Effector CD4-positive, alpha-beta T cell (primary cell): ENCODE results near the gene SLC7A7.
A peak's percentile ranks its signal among the peaks of the same experiment; 100 is the strongest.
"Not testable (repeated sequence)": the region's sequence is repeated elsewhere in the genome, so short reads cannot be mapped to it uniquely, and the experiment has no call there.

Source experiments
- DNase-seq: peaks from one replicate; pipeline ENCODE4 v3.0.0-alpha.2; 2020
- total RNA-seq: gene quantifications from one replicate; lab custom pipeline; 2026; lab: John Stamatoyannopoulos, UW

SLC7A7 gene
- total RNA-seq = 0.75 reads per million

DNA sequence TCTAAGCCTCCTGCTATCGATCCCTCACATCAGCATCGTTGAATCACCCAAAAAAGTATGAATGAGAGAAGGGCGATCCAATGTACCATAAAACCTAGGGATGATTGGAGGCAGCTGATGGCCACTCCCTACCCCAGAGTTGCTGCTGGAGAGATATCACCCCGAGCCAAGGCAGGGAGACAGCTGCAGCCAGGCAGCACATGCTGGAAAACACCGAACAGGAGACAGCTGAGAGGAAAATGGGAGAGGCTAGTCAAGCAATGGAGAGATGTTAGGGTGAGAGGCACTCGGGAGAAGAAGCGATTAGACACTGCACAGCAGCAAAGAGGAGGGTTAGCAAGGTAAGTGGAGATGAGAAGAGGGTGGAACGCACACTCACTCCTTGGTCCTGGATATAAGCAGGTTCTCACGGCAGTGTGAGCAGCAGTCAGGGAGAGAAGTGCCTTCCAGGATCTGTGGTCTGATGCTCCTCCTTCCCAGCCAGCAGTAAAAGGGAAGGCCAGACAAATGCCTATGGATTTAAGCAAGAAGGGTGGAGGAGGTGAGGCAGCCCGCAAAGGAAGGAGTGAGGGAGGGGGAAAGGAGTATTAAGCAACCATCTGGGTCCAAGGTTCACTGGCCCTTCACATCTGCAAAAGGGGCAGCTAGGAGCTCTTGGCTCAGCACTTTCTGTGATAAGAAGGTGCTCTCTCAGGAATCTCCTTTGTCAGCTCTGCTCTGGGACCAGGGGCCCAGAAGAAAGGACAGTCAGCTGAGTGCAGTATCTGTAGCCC lies at the start of gene SLC7A7:
Gene SLC7A7 (minus strand): TSS at position 495 of the 773 bp plus-strand sequence. CDS start 2,037 bp downstream, outside the sequence.
- DNase-seq = no peak

DNA sequence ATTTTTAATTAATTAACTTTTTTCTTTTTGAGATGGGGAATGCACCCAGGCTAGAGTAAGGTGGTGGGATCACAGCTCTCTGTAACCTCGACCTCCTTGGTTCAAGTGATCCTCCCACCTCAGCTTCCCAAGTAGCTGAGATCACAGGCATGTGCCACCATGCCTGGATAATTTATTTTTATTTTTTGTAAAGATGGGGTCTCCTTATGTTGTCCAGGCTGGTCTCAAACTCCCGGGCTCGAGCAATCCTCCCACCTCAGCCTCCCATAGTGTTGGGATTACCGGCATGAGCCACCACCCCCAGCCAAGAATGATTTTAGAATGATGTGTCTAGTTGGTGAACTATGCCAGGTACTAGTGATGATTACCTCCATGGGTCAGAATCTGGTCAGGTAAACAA lies 49.7 kb upstream of the SLC7A7 start:
- DNase-seq = no peak

DNA sequence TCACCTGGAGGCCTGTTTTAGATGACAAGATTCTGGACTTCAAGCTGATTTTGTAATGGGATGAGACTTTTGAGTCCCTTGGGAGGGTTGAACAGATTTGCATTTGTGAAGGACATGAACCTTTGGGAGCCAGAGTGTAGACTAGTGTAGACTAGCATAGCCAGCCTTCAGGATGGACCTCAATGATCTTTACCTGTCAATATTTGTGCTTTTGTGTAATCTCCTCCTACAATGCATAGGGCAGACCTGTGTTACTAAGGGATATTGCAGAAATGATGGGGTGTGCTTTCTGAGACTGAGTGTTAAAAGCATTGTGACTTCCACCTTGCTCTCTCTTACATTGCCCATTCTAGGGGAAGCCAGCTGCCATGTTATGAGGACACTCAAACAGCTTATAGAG lies 46.4 kb upstream of the SLC7A7 start:
- DNase-seq = no peak

DNA sequence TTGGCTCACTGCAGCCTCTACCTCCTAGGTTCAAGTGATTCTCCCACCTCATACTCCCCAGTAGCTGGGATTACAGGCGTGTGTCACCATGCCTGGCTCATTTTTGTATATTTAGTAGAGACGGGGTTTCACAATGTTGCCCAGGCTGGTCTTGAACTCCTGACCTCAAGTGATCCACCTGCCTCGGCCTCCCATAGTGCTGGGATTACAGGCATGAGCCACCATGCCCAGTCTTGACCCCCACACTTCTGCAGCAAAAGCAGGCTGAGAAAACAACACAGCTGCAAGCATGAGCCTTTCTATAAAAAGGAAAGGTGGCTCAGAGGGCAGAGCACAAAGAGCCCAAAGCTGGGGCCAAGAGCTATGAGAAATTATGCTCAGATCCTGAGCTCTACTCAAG lies 45.1 kb upstream of the SLC7A7 start:
- DNase-seq = not testable (repeated sequence)

DNA sequence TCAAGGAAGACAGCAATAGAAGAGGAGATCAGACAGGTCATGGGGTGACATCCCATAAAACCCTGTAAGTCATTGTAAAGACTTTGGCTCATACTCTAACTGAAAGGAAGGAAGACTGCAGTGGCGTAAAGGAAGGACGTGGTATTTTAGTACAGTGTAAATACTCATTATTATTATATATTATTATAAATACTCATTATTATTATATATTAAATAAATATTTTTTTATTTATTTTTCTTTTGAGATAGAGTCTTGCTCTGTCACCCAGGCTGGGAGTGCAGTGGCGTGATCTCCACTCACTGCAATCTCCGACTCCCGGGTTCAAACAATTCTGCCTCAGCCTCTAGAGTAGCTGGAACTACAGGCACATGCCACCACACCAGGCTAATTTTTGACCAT lies 41.2 kb upstream of the SLC7A7 start:
- DNase-seq = no peak

DNA sequence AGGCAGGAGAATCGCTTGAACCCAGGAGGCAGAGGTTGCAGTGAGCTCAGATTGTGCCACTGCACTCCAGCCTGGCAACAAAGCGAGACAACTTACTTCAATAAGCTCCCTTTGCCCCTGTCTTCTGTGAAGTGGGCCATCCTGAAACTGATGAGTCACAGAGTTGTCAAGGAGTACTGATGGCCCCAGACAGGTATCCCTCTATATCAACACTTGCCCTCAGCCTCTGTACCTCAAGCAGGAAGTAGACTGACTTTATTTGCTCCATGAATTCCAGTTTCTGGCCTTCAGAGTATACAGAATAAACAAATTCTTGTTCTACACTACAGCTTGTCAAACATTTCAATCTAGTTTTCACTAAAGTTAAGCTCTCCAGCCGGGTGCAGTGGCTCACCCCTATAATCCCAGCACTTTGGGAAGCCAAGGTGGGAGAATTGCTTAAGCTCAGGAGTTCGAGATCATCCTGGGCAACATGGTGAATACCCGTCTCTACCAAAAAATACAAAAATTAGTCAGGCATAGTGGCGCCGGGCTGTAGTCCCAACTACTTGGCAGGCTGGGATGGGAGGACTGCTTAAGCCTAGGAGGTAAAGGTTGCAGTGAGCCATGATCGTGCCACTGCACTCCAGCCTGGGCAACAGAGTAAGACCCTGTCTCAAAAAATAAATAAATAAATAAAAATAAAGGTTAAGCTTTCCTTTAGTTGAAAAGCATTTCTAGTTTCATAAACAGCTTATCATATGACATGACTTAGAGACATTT lies 39.9 kb upstream of the SLC7A7 start:
- DNase-seq = no peak

DNA sequence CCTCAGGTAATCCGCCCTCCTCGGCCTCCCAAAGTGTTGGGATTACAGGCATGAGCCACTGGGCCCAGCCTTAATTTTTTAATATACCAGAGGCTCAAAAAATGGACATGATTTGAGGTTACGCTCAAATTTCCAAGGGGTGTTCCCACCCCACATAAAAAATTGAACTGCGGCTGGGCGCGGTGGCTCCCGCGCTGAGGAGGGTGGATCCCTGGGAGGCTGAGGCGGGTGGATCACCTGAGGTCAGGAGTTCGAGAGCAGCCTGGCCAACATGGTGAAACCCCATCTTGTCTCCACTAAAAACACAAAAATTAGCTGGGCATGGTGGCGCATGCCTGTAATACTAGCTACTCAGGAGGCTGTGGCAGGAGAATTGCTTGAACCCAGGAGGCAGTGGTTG lies 39.1 kb upstream of the SLC7A7 start:
- DNase-seq = not testable (repeated sequence)

DNA sequence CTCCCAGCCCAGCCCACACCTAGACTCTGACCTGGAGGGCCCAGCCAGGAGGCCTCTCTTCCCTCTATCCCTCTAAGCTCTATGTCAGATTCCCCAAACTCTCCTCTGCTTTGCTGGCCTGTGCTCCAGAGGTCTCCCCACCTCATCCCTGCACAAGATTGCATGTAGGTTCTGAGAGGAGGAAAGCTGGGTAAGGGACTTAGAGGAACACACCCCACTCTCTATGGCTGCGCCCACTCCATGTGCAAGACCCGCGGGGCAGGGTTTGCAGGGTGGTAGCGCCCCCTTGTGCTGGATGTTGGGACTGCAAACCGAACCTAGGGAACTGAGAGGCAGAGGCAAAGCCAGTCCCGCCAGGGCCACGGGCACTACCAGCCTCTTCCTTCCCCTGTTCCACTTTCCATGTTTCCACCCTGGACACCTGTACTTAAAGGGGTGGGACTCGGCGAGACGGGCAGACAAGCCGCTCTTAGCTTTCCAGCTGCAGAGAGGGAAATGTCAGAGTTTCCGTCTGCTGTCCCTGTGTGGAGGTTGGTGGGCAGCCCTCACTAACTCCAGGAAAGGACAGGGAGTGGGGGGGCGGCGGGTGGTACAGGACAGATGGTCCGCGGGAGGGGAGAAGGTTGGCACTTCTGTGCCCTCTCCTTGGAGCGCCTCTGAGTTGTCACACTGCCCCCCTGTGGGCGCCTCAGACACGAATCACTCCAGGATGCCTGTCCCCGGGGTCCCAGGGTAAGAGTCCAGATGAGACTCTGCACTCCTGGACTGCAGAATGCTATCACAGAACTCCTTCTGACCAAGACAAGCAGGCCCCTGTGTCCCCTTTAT lies 37.9 kb upstream of the SLC7A7 start:
- DNase-seq = peak; percentile 84

DNA sequence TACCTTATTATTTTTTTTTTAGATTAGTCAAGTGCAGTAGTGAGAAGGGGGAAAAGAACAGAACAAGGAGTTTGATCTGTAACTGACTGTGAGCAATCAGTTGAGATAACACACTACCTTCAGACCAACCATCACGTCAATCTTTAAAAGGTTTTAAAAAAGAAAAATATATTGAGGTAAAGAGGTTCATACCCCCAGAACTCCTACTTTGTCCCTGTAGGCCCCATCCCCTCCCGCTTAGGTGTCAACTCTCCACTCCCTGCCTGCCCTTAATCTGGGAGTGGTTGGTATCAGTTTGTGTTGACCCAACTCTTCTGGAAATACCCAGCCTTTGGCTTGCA lies 37.3 kb upstream of the SLC7A7 start:
- no peak for DNase-seq

DNA sequence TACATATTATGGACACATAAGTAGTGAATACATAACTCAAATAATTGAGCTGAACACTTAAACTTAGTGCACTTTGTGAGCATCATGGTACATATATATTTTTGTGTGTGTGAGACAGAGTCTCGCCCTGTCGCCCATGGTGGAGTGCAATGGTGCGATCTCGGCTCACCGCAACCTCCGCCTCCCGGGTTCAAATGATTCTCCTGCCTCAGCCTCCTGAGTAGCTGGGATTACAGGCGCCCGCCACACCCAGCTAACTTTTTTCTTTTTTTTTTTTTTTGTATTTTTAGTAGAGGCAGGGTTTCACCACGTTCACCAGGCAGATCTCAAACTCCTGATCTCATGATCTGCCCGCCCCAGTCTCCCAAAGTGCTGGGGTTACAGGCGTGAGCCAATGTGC lies 36.9 kb upstream of the SLC7A7 start:
- DNase-seq = not testable (repeated sequence)

DNA sequence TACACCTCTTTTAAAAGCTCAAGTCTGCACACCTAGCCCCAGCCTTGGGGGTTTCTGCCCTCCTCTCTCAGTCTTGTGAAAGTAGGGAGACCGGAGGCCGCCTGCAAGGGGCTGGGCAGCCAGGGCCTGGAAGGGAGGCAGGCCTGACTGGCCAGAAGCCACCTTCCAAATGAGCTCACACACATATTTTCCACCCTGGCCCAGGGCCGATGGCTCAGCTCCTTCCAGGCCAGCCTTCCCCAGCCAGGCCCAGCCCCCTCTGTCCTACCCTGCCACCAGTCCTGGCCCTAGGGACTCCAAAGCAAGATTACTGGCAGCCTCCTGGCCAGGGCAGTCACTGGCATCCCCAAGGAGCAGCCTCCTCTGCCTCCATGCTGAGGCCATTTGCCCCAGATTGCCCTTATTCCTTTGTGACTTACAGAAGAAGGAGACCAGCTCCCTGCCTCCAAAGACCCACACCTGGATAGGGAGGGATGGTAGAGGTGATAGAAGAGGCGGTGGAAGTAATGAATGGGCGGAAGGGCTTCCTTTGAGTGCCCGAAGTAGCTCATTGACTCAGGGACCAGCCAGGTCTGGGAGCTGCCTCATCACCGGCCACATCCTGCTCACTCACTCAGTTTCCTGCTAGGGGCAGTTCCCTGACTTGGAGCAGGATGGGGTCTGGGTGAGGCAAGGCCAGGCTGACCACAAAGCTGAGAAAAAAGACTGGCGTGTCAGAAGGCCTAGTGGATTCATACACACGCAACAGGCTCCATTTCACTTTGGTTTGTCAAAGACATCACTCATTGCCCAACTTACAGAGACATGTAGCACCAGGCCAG lies 35.9 kb upstream of the SLC7A7 start:
- DNase-seq = no peak

DNA sequence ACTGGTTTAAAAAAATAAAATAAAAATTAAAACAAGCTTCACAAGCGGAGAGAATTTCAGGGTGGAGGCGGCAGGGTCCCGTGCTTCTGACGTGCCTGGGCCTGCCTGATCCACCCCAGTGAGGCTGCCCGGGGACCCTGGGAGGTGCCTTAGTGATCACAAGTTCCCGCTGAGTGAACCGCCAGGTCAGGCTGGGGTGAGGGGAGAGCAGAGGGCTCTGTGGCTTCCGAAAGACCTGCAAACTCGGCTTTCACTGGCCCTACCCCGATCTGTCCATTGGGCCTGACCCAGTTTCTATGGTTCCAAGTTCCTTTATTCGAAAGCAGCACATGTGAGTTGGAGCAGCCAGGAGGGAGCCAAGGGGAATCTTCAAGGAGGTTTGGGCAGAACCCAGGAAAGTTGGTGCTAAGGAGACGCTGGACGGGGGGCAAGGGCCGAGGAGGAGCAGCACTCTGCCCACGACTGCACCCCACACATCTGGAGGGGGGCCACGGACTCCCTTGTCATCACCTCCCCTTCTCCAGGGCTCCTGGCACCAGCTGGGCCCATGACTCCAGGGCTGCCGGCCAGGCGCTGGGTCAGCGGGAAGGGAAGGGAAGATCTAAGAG lies 34.1 kb upstream of the SLC7A7 start:
- DNase-seq = no peak

DNA sequence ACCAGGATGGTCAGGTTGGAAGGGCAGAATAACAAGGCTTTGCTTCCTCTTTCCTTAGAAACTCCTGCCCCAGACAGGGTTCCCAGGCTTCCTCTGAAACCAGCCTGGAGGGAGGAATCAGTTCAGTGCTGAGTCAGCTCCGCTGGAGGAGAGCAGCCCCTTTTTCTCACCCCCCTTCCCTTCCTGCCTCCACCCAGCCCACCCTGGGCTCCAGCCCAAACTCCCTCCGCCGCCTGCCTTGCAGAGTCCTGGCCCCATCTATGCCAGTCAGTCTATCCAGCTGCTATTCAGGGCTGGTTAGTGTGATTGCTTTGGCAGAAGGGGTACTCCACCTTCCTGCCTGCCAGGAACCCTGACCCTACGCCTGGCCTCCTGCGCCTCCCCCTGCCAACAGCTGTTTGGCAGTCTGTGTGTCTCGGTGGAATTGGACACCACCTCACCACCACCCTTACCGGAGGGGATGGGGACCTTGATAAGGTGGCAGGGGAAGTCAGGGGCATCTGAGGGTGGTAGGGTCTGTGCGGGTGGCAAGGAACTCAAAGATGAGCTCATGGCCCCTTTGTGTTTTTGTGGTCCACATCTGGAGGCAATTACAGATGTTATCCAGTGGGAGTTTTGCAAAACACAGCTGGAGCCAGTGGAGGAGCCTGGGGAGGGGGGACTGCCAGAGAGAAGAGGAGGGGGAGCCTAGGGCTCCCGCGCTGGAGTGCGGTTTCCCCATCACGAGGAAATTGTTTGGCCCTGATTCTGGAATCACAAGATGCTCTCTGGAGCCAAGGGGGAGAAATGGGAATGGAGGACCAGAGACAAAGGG lies 33.3 kb upstream of the SLC7A7 start:
- no peak for DNase-seq

DNA sequence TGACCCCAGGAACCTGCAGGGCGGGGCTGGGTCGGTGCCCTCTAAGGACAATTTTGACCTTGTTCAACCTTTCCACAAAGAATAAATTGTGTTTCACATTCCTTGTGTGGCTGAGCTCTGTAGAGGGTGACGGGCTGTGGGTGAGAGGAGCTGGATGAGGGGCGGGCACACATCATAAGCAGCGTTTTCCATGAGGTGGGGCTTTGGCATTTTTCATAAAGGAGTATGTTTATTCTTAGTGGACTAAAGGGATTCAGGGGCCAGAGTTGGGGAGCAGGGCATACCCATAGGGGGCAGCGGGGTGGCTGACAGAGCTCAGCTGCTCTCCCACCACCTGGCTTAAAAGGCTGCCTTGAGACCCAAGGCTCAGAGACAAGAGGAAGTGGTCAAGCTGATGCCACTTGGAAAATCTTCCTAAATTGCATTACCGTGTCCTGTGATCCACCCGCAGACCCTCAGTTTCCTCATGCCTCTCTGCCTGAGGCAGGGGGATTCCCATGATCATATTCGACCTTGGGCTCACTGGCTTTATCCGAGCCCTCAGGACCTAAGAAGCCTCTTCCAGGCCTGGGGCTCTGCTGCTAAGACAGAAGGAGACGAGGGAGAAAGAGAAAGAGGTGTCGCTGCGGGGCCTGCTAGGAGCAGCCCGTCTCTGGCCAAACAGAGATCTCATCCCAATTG lies 32.6 kb upstream of the SLC7A7 start:
- no peak for DNase-seq

DNA sequence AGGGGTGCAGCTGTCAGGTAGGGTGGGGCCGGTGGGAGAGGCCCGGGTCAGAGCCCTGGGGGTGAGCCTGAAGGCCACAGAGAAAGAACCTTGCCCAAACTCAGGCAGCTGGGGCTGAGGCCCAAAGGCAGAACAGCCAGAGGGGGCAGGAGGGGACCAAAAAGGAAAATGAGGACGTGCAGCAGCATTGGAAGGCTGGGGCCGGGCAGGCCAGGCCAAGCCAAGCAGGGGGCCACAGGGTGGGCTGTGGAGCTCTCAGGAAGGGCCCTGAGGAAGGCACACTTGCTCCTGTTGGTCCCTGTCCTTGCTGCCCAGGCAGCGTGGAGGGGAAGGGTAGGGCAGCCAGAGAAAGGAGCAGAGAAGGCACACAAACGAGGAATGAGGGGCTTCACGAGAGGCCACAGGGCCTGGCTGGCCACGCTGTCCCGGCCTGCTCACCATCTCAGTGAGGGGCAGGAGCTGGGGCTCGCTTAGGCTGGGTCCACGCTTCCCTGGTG lies 31.6 kb upstream of the SLC7A7 start:
- no peak for DNase-seq

DNA sequence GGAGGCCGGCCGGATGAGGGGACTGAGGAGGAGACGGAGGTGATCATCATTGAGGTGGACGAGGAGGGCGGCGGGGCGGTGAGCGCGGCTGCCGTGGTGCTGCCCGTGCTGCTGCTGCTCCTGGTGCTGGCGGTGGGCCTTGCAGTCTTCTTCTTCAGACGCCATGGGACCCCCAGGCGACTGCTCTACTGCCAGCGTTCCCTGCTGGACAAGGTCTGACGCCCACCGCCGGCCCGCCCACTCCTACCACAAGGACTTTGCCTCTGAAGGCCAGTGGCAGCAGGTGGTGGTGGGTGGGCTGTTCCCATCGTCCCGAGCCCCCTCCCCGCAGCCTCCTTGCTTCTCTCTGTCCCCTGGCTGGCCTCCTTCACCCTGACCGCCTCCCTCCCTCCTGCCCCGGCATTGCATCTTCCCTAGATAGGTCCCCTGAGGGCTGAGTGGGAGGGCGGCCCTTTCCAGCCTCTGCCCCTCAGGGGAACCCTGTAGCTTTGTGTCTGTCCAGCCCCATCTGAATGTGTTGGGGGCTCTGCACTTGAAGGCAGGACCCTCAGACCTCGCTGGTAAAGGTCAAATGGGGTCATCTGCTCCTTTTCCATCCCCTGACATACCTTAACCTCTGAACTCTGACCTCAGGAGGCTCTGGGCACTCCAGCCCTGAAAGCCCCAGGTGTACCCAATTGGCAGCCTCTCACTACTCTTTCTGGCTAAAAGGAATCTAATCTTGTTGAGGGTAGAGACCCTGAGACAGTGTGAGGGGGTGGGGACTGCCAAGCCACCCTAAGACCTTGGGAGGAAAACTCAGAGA lies 30.8 kb upstream of the SLC7A7 start:
- no peak for DNase-seq

DNA sequence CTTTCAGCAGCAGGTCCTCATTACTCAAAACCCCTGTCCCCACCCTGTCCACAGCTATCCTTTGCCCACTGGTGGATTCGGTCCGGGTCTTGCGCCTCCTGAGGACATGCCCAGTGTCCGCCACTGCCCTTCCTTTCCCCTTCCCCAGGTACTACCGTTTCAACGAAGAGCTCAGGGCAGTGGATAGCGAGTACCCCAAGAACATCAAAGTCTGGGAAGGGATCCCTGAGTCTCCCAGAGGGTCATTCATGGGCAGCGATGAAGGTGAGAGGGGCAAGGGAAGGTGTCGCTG lies 29.8 kb upstream of the SLC7A7 start:
- no peak for DNase-seq

DNA sequence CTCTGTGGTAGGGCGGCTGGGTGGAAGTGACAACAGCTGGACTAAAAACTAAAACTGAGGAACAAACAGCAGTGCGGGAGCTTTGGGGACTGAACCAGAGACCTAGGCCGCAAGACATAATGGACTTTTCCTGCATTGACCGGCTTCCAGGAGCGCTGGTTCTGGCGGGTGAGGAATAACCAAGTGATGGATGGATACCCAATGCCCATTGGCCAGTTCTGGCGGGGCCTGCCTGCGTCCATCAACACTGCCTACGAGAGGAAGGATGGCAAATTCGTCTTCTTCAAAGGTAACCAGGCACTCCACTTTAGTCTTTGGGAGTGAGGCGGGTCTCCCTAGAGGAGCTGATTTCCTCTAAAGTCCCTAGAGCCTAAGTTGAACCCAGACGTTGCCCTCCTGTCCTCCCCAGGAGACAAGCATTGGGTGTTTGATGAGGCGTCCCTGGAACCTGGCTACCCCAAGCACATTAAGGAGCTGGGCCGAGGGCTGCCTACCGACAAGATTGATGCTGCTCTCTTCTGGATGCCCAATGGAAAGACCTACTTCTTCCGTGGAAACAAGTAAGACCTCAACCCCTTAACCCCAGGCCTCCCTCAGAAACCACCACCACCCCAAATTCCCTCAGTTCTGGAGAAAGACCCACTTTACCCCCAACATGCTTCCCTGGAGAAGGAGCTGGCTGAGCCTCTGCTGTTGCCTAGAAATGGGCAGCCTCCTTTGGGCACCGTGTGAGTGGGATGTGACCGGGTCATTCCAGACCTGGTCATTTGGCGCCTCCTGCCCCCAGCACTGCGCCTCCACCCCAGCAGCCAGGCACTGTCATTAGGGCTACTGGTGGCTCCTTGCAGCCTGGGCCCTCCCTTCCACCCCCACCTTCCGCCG lies 29.2 kb upstream of the SLC7A7 start:
- no peak for DNase-seq
